ENCODE data around the gene NLRC3.
"Not testable (repeated sequence)": the region's sequence is repeated elsewhere in the genome, so short reads cannot be mapped to it uniquely, and the experiment has no call there.

NLRC3 gene

GRCh38 chr16:3510416-3510815 lies 66.8 kb downstream of the NLRC3 start:
- no peak for DNase-seq

GRCh38 chr16:3509470-3509928 lies 67.7 kb downstream of the NLRC3 start:
- DNase-seq = peak; percentile 47

GRCh38 chr16:3508736-3509135 lies 68.5 kb downstream of the NLRC3 start:
- DNase-seq = no peak

GRCh38 chr16:3503523-3503922 lies 73.7 kb downstream of the NLRC3 start:
- DNase-seq = no peak

DNA sequence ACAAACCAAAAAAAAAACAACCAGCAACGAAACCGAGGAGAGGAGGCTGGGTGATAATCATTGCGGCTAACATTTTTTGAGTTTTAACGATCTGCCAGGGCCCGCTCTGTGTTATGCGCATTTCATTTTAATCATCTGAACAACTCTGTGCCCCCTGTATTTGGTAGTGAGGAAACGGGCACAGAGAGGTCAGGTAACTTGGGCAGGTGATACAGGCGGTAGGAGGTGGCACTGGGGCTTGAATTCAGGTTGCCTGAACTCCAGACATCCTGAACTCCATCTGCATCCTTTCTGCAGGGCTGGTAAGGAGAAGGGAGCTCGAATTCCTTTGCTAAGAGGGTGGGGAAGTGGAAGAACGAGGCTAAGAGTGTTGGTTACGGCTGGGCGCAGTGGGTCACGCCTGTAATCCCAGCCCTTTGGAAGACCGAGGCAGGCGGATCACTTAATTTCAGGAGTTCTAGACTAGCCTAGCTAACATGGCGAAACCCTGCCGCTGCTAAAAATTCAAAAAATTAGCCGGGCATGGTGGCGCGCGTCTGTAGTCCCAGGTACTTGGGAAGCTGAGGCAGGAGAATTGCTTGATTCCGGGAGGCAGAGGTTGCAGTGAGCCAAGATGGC lies 75.3 kb downstream of the NLRC3 start:
- no peak for DNase-seq

DNA sequence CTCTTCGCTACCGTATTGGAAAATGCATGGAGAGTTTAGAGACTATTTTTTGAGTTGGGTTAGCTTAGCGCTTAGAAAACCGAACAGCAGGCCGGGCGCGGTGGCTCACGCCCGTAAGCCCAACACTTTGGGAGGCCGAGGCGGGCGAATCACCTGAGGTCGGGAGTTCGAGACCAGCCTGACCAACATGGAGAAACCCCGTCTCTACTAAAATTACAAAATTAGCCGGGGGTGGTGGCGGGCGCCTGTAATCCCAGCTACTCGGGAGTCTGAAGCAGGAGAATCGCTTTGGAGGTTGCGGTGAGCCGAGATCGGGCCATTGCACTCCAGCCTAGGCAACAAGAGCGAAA lies 75.8 kb downstream of the NLRC3 start:
- DNase-seq = not testable (repeated sequence)

DNA sequence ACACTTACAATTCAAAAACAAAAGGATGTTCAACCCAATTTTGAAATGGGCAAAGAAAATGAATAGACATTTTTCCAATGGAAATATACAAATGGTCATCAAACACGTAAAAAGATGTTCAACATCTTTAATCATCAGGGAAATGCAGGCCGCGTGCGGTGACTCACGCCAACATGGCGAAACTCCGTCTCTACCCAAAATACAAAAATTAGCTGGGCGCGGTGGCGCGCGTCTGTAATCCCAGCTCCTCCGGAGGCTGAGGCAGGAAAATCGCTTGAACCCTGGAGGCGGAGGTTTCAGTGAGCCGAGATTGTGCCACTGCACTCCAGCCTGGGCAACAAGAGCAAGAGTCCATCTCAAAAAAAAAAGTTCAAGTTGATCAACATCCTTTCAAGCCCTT lies 78.2 kb downstream of the NLRC3 start:
- DNase-seq = no peak

DNA sequence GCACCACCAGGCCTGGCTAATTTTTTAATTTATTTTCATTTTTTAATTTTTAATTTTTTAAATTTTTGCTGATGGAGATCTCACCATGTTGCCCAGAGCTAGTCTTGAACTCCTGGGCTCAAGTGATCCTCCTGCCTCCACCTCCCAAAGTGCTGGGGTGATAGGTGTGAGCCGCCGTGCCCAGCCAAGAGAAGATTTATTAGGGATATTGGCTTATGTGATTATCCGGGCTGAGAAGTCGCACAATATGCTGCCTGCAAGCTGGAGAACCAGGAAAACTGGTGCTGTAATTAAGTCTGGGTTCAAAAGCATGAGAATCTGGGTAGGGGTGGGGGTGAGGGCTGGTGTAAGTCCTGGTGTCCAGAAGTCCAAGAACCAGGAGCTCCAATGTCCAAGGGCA lies 79.4 kb downstream of the NLRC3 start:
- DNase-seq = no peak

- DNase-seq = no peak
Measured at GRCh38 chr16:3496386-3496785, 80.8 kb downstream of the NLRC3 start.

DNA sequence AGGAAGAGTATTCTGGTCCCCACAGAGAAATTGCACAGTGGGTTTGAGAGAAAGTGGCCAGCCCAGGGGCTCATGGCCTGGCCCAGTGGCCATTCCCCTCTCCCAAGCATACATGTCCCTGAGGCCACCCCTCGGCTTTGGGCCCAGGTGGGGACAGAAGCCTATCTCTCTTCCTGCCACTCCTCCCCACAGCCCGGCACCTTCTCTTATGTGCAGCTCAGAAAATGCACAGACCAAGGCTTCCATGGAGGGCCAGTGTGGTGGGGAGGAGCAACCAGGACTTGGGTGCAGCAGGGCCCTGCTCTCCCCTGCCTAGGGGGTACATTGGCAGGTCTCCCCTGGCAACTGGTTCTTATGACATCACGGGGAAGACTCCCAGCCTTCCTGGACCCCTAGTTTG lies 82.0 kb downstream of the NLRC3 start, which contains the start of gene C16orf90:
C16orf90 (minus strand) TSS at position 314 of the 400 bp plus-strand sequence; CDS start at position 246, 68 bp downstream.
- DNase-seq = no peak

GRCh38 chr16:3494386-3494973 lies 82.7 kb downstream of the NLRC3 start:
- no peak for DNase-seq

GRCh38 chr16:3492356-3492755 lies 84.8 kb downstream of the NLRC3 start:
- no peak for DNase-seq

DNA sequence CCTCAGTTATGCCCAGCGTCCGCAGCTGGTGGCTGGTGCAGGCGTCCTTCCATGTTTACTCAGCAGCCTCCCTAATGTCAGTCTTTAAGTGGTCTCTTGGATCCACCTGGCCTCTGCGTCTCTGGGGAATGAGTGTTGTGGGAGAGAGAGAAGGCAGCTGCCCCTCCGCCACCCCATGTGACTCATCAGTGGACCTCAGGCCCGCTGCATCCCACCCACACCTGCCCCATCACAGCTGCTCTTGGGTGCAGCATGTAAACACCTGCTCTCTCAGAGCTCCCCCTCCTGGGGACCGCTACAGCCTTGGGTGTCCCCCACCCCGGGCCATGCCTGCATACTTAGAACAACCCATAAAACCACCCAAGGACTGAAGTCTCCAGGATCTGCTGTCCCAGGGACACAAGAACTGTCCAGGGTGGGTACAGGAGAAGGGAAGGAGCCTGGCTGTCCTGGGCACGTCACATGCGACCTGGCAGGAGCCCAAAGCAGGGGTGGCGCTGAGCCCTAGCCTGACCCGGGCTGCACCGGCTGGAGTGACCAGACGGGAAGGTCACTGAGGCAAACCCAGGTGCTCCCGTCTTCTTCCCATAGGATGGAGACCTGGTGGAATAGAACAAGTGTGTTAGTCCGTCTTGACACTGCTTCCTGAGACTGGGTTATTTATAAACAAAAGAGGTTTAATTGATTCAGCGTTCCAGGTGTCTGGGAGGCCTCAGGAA lies 86.1 kb downstream of the NLRC3 start:
- DNase-seq = no peak

Measured in effector CD8-positive, alpha-beta T cell (primary cell).